ENCODE measurements around the gene DENND6B. TPM values are rescaled to one million over a fixed set of nuclear protein-coding genes. Genes with fewer than 3 reads are reported as not detected.

The DENND6B gene
- total RNA-seq, 1 experiment from 2014 or later, result 11.0 TPM

- TF ChIP-seq, protein P1, sequence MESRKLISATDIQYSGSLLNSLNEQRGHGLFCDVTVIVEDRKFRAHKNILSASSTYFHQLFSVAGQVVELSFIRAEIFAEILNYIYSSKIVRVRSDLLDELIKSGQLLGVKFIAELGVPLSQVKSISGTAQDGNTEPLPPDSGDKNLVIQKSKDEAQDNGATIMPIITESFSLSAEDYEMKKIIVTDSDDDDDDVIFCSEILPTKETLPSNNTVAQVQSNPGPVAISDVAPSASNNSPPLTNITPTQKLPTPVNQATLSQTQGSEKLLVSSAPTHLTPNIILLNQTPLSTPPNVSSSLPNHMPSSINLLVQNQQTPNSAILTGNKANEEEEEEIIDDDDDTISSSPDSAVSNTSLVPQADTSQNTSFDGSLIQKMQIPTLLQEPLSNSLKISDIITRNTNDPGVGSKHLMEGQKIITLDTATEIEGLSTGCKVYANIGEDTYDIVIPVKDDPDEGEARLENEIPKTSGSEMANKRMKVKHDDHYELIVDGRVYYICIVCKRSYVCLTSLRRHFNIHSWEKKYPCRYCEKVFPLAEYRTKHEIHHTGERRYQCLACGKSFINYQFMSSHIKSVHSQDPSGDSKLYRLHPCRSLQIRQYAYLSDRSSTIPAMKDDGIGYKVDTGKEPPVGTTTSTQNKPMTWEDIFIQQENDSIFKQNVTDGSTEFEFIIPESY (IDR thresholded peaks at IDR 0.05; ENCODE audit: extremely low read depth, insufficient replicate concordance, low read length), result no peak
- TF ChIP-seq EZH2phosphoT487 (IDR thresholded peaks at IDR 0.05; ENCODE audit: borderline replicate concordance), result no peak
Observed at GRCh38 chr22:50283821-50284220, 43.0 kb downstream of the DENND6B start (continued).

DNA sequence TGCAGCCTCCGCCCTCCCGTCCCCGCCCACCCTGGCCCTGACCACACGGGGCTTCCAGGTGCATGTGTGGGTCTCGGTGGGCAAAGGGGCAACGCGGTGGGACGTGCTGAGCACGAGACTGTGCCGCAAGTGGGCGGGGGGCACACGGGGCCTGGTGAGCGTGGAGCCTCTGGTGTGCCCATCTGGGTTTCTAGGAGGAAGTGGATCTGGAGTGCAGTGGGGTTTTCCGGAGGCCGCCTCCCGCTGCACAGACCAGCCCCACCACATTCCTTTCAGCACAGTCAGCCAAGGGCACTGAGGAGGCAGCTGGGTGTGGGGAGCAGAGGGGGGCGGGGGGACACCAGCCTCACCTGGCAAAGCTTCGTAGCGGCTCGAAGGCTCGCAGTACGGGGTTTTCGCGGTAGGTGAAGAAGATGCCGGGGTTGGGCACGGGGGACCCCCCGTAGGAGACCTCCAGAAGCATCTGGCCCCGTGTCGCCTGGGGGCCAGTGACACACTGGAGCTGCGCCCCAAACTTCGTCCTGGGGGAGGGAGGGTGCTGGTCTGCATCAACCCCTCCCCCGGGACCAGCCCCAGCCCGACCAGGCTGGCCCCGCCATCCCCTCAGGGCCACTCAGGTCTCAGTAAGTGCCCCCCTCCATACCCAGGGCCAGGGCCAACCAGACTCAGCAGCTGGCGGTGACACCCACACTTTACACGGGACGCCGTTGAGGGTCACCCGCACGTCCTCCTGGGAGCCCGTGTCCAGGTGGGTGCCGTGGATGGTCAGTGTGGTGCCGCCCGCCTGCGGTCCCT is 44.3 kb downstream of the DENND6B start:
- ATAC-seq, result peak; percentile 86
- Histone ChIP-seq H3K79me2 (ENCODE audit: insufficient read depth, low read length) (peaks cover 22% of the 10 kb centered on the region; the same call in 1 of the 2 replicates), H4K20me1 (ENCODE audit: insufficient read depth) (no peaks in the 10 kb centered on the region), H3K4me2 (ENCODE audit: low read length) (peak overlapping the region; percentile 87), H3K9me3 (ENCODE audit: control insufficient read depth in 1 of 2, insufficient read depth in 1 of 2, low read depth in 1 of 2, low read length in 2 of 2) (no peaks in the 10 kb centered on the region), H3K9ac (ENCODE audit: low read length) (peak overlapping the region; percentile 62), H3K27ac (ENCODE audit: low read depth, low read length) (peak overlapping the region; percentile 96), H3K9me2 (ENCODE audit: insufficient read depth) (no peaks in the 10 kb centered on the region), H3K4me3 (replicated peaks in 1 of 2; ENCODE audit: low read depth in 1 of 2, low read length in 2 of 2) (peak overlapping the region; percentile 26 to 53), H3K4me1 (ENCODE audit: control insufficient read depth in 1 of 2, insufficient read depth in 2 of 2, low read length in 2 of 2) (peaks cover 20 to 28% of the 10 kb centered on the region in 2 experiments), H3K27me3 (ENCODE audit: insufficient read depth, low read length) (no peaks in the 10 kb centered on the region), H2AFZ (ENCODE audit: low read depth, low read length, poor library complexity, severe bottlenecking) (no peak overlapping the region), H3K36me3 (ENCODE audit: control insufficient read depth in 1 of 2, insufficient read depth in 2 of 2, low read length in 2 of 2) (peaks cover 26 to 63% of the 10 kb centered on the region in 2 experiments)
- POLR2A ChIA-PET, result interaction anchor here (1.1 to 1.7 kb wide), 3 partner anchors 10 to 21 kb away, joined by 3 to 6 read pairs (median 3); no protein-coding TSS in a partner anchor
- BruUV-seq (replicated peaks), result no TSS peak
- DNase-seq (ENCODE audit: low read depth, low spot score), result peak; percentile 77
- RAD21 ChIA-PET (ENCODE audit: low non-redundant PET in 1 of 2, low total read pairs in 2 of 2, uncharacterized antibody in 2 of 2, unreplicated experiment in 2 of 2), result no interaction called here
- CTCF ChIA-PET, result no interaction called here
- intact Hi-C loops (cut with micrococcal nuclease), result no loop called here
- TF ChIP-seq TCF7L2 (IDR thresholded peaks at IDR 0.05; ENCODE audit: borderline replicate concordance, extremely low read depth, insufficient read depth, insufficient read length) (no peak), CEBPB (IDR thresholded peaks at IDR 0.05; ENCODE audit: low read depth) (no peak), SIN3A (IDR thresholded peaks at IDR 0.05; ENCODE audit: low read depth) (peak; percentile 72; the same call in 1 of the 2 replicates), CBX3 (IDR thresholded peaks at IDR 0.05; ENCODE audit: low read depth) (no peak; the same call in 1 of the 2 replicates), JUND (IDR thresholded peaks at IDR 0.05) (peak; percentile 94), SP1 (IDR thresholded peaks at IDR 0.05; ENCODE audit: low read depth) (peak; percentile 98), ZNF274 (IDR thresholded peaks at IDR 0.05; ENCODE audit: low read depth, low read length) (no peak), CTCF (IDR thresholded peaks at IDR 0.05 in 2 of 3, conservative IDR thresholded peaks at IDR 0.05 in 1 of 3; ENCODE audit: borderline replicate concordance in 1 of 3, insufficient read depth in 1 of 3, low read depth in 2 of 3, low read length in 2 of 3) (no peak), YY1 (IDR thresholded peaks at IDR 0.05; ENCODE audit: extremely low read depth, insufficient replicate concordance, low read depth, low read length) (peak; percentile 43), POLR2AphosphoS5 (IDR thresholded peaks at IDR 0.05; ENCODE audit: low read depth, low read length) (peak; percentile 74), SRF (IDR thresholded peaks at IDR 0.05; ENCODE audit: low read depth) (no peak), EZH2phosphoT487 (IDR thresholded peaks at IDR 0.05; ENCODE audit: borderline replicate concordance) (no peak)
- TF ChIP-seq, protein P1 (IDR thresholded peaks at IDR 0.05; ENCODE audit: extremely low read depth, insufficient replicate concordance, low read length), result peak; percentile 78
